Hematopoietic multipotent progenitor cell treated with erythropoietin and hydrocortisone succinate and interleukin-3 and kit ligand, for 6 days (in vitro differentiated cells): ENCODE measurements around the gene RSF1.

Experiments
- DNase-seq: peaks from one replicate; pipeline ENCODE4 v3.0.0-alpha.2; 2015

Gene RSF1

DNA sequence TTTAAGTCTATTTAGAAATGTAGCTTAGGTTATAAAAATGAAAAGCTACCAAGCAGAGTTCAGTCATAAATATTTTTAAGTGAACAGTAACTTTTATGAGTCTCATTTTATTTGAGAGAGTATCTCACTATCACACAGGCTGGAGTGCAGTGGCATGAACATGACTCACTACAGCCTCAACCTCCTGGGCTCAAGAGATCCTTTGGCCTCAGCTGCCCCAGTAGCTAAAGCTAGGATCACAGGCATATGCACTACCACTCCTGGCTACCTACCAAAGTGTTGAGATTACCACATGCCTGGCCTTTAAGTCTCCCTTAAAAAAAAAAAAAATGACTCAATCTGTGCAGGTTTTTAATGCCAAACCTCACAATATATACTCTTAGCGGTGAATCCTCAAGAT, 148.3 kb downstream of the RSF1 start:
- DNase-seq: no peak

- DNase-seq: no peak
Observed at GRCh38 chr11:77669848-77670511, 150.5 kb downstream of the RSF1 start.

GRCh38 chr11:77668760-77669159, 151.8 kb downstream of the RSF1 start:
- no peak for DNase-seq

GRCh38 chr11:77665240-77665965, 155.1 kb downstream of the RSF1 start:
- no peak for DNase-seq

- DNase-seq: no peak
Observed at GRCh38 chr11:77661670-77662069, 158.9 kb downstream of the RSF1 start.

DNA sequence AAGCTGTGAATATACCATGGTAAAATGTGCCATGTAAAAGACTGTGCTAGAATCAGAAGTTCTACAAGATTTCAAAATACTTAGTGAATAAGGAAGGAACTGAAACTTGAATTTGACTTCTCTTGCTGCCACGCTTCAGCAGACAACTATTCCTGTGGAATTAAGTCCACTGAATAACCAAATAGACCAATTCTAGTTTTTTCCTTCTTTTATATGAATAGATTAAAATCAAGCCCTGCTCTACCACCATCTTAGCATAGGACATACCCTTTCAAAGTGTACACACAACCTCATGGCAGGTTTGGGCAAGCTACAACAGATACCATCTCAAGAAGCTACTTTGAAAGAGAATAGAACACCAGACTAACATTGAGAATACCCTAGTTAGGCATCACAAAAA, 159.6 kb downstream of the RSF1 start:
- no peak for DNase-seq

DNA sequence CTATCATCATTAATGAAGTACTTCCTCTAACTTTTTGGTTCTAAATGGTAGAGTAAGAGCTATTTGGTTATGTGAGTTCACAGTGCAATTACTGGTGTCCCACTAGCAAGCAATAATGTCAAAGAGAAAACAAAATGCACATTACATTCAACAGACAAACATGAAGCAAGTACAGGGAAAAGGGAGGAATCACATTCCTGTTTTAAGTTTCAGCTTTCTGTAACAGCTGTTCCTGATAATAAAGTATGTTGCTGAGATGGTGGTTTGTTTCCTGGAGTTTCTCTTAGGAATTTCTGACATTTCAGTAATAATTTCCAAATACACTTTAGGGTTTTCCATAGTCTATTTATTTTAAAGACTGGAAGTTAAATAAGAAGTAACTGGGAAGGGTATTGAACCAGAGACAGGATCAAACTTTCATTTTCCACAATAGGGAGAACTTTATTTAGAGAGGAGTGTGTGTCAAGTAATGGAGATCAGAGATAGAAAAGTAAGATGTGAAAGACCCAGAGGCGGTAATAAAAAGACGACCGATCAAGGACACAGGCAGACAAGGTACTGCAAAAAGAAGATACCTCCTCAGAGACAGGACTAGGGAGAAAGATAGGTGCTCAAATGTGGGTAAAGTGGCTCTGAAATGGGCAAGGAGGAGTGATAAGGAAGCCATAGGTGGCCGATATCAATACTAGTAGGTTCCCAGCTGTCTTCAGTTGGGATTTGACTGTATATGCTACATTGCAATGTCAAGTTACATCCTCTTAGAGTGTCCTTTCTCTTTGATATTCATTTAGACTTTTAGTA, 162.1 kb downstream of the RSF1 start:
- peak; percentile 57 for DNase-seq

- no peak for DNase-seq
Observed at GRCh38 chr11:77656362-77656761, 164.2 kb downstream of the RSF1 start.

- DNase-seq: no peak
Observed at GRCh38 chr11:77654770-77655434, 165.6 kb downstream of the RSF1 start.

- no peak for DNase-seq
Observed at GRCh38 chr11:77650123-77650522, 170.4 kb downstream of the RSF1 start.

DNA sequence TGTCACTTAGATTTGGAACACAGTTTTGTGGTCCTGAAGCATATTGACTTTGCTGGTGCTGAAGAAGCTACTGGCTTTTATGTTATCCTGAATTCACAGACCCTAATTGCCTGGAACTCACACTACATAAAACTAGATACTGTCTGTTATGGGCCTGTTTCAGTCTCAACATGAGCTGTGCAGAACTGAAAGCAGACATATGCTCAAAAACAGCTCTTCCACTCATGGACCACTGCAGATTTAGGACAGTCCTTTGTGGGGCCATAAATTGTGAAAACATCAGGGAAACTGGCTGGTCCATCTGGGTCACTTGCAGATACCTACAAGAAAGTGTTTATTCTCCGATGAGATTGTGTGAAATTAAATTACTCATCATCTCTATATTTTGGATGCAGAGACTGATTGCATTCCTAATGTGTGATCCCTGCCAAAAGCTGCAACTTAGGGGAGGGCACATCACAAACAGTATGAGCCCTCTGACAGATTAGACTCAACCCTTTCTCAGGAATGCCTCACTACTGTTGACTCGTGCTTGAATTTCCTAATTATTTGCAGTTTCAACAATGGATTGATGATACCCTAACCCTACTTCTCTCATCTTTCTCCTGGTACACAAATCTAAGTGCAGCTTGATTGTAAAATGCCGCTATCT, 172.7 kb downstream of the RSF1 start:
- DNase-seq: no peak

DNA sequence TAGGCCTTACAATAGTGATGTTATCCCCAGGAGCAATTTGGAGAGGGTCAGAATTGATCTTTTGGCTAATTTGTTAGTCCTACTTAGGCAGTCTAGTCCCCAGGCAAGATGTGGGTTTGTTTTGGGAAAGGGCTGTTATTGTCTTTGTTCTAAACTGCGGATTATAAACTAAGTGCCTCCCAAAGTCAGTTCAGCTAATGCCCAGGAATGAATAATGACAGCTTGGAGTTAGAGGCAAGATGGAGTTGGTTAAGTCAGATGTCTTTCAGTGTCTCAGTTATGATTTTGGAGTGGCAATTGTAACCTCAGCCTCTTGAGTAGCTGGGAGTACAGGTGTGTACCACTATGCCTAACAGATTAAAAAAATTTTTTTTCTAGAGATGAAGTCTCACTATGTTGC, 175.6 kb downstream of the RSF1 start:
- no peak for DNase-seq

GRCh38 chr11:77642228-77642627, 178.3 kb downstream of the RSF1 start:
- no peak for DNase-seq

GRCh38 chr11:77637345-77638165, 183.0 kb downstream of the RSF1 start, which contains the start of gene CLNS1A:
TSS of gene CLNS1A (minus strand) at chr11:77637794. CDS start at chr11:77637714, 80 bp downstream.
- peak; percentile 97 for DNase-seq

DNA sequence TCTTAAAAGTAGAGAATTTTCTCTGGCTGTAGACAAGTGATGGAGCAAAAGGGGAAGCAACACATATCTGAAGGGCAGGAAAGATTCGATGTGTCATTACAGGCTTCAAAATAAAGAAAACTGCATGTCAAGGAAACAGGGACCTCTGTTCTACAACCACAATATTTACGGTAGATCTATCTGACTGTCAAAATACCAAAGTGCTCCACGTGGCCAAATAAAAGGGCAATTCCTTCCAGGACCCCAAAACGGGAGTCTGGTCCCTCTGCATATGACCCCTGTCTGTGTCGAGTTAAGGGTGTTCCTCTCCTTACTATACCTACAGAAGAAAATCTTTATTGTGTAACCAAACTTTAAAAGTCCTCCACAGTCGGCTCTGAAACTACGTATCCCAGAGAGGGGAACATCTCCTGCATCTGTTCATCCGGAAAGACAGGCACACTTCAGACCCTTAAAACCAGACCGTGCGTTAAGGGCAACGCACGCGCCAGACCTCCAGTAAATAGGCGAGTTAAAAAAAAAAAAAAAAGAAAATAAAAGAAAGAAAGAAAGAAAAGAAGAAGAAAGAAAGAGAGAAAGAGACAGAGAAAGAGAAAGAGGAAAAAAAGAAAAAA, 183.7 kb downstream of the RSF1 start:
- peak; percentile 61 for DNase-seq

- peak; percentile 22 for DNase-seq
Observed at GRCh38 chr11:77633926-77634325, 186.6 kb downstream of the RSF1 start.

DNA sequence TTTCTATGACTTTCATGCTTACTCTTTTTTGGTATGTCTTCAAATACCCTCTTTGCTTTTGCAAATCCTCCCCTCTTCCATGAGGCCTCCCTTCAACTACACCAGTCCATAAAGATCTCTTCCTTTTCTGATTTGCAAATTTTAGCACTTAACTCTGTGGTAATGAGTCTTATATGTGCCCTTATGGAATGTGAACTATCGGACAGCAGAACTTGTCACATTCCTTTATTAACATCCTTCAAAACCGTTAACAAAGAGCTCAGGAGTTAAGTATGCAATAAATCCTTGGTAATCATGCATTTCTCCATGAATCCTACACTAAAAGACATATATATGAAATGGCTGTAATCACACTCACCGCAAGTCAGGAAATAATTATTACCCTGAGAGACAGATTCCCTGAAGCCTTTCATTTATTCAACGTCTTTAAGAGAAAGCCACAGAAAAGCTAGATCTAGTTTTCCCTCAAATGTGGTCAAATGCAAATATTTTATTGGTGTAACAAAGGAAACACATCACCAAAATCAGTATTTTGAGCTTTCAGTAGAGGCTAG, 190.3 kb downstream of the RSF1 start:
- no peak for DNase-seq

GRCh38 chr11:77619576-77620198, 200.8 kb downstream of the RSF1 start:
- DNase-seq: peak; percentile 79

DNA sequence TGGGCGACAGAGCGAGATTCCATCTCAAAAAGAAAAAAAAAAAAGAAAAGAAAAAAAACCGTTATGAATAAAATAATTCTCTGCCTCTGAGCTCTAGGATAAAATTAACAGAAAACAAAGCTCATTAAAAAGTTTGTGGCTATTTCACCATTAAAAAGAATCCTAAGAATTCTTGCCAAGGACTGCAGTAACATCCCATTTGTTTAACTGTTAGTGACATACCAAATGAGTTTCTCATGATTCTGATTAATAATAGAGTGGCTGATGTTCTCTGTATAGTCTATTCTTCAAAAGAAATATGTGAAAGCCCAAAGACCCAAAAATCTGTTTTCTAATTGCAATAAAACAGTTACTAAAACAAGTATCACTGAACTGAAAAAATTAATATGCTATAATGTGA, 202.6 kb downstream of the RSF1 start:
- no peak for DNase-seq

DNA sequence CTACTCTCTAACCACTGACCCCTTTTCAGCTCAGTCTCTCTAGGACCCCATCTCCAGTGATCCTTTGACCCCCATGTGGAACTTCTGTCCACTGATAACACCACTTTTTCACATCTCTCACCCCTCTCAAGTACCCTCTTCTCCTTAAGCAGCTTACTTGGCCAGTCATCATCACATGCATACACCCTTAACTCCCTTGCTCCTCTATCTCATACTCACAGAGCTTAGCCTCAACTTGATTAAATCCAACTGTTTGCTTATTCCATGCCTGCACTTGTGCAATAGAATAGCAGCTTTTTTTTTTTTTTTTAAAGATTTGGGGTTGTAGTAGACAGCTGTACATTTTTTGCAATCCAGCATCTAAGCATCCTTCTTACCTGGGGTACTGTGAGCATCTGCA, 208.6 kb downstream of the RSF1 start:
- peak; percentile 29 for DNase-seq
